Pancreas (tissue), 10 donors: Measurements from ENCODE around the gene FGFBP1. TPM values are rescaled to one million over a fixed set of nuclear protein-coding genes. Genes with fewer than 3 reads are reported as not detected.

Source experiments
- ATAC-seq, 4 donors: fragments of 200-7000 bp; cut with Tn5 transposase; one replicate each; pipeline versions ENCODE4 v1.8.0 to v1.9.1; 2020; ENCODE audit warnings: mild to moderate bottlenecking in 4 of 4, moderate library complexity in 4 of 4
- DNase-seq, 6 donors: peaks; one replicate each; pipeline ENCODE4 v3.0.0-alpha.2; 2020
- FAIRE-seq: peaks from 2 replicates; lab custom pipeline; 2012; peaks lifted over from hg19 to GRCh38; lab: Jason Lieb, UNC
- H3K27ac ChIP-seq, 4 donors: fragments of 200-600 bp; sonication (generic); 1 replicate in 3 of 4; 2 replicates in 1 of 4; pipeline versions ENCODE4 v1.5.0 to v1.8.0; 2020
- H3K27me3 ChIP-seq, 4 donors: fragments of 200-600 bp; one replicate each; pipeline ENCODE4 v1.8.0; 2021
- H3K36me3 ChIP-seq, 3 donors: fragments of 200-600 bp; sonication (generic) in 1 of 3; one replicate each; pipeline versions ENCODE4 v1.5.0 to v1.8.0; 2020 to 2021
- H3K4me1 ChIP-seq, 3 donors: fragments of 200-600 bp; one replicate each; pipeline ENCODE4 v1.8.0; 2021
- H3K4me3 ChIP-seq, 4 donors: fragments of 200-600 bp; sonication (generic) in 2 of 4; one replicate each; pipeline versions ENCODE4 v1.5.0 to v1.8.0; 2020 to 2021
- H3K9me3 ChIP-seq, 4 donors: fragments of 200-600 bp; one replicate each; pipeline ENCODE4 v1.8.0; 2021
- CTCF ChIP-seq, 4 donors: fragments of 200-600 bp; sonication (generic) in 3 of 4; IDR thresholded peaks; one replicate each; pipeline versions ENCODE4 v1.5.0 to v1.8.0; 2021; ENCODE audit warnings: antibody characterized with exemption in 4 of 4
- WGBS, 2 donors: extraction: QIAGEN DNeasy Blood & Tissue Kit; methylation state at CpG; one replicate each; pipeline ENCODE4 v1.1.7; 2013; 5-methylcytosine and 5-hydroxymethylcytosine counted together
- intact Hi-C, 3 donors: fragments of 100-400 bp; cut with DNase I; formaldehyde crosslinking; loops; one replicate each; pipeline versions ENCODE4 v1.11.1 to v1.14.2; 2022
- polyA plus RNA-seq, 2 donors: library from polyadenylated mRNA; stranded (reverse); fragments of 200-250 nt; gene quantifications; one replicate each; pipeline ENCODE4 v1.2.3, GENCODE V29; 2013
- total RNA-seq, 6 donors: library from RNA; stranded (reverse); fragmentation: NEBNext Ultra II Directional in 4 of 6; extraction: Animal tissue kit (Norgen Biotek cat#: 25700) in 4 of 6; gene quantifications; one replicate each; pipeline versions ENCODE4 v1.2.1 to v1.2.4, GENCODE V29; 2021 to 2023
- donor health status: healthy with polysubstance abuse.
- donor health status: DM: no; HTN: no; CAD: no; lungs with moderate emphysema.
- donor health status: DM: no; HTN: no; CAD: no.
- donor health status: control.
- donor health status: control.
- donor health status: Bipolar disorder and iron deficiency.
- donor health status: DM: yes; HTN: yes; CAD: no.
- donor health status: DM: no; HTN: no; CAD: no.
- donor health status: DM: no; HTN: no; CAD: no.
- donor health status: DM: yes; HTN: yes; CAD: no.

The FGFBP1 gene
- total and polyA plus RNA-seq, 8 donors, result 0.09 to 0.26 (median 0.12) TPM; not detected in 3

- H3K4me1 ChIP-seq, result no peaks in the 10 kb centered on the region
- no peak for TF ChIP-seq CTCF (IDR thresholded peaks at IDR 0.05)
- DNase-seq (no peak), ATAC-seq (no peak), FAIRE-seq (no peak)
- 26% methylated on average over 1 of the region's 1 CpG for WGBS, 2 donors
- no peaks in the 10 kb centered on the region for H3K27me3 ChIP-seq
- intact Hi-C loops, result no loop called here
- H3K36me3 ChIP-seq, result no peaks in the 10 kb centered on the region
- H3K27ac ChIP-seq, result no peak overlapping the region
- H3K9me3 ChIP-seq, result no peaks in the 10 kb centered on the region
- H3K4me3 ChIP-seq, result no peak overlapping the region
Measured at GRCh38 chr4:15894393-15894792, 44.1 kb downstream of the FGFBP1 start.

GRCh38 chr4:15893962-15894361, 44.6 kb downstream of the FGFBP1 start:
- FAIRE-seq, result no peak
- H3K27ac ChIP-seq, result no peak overlapping the region
- ATAC-seq, result peak in 1 of 4 donors; percentile 32
- no peak for TF ChIP-seq CTCF (IDR thresholded peaks at IDR 0.05)
- H3K36me3 ChIP-seq, result no peaks in the 10 kb centered on the region
- intact Hi-C loops, result no loop called here
- H3K4me3 ChIP-seq, result no peak overlapping the region
- no peaks in the 10 kb centered on the region for H3K27me3 ChIP-seq
- 61 to 76% methylated on average over 4 of the region's 4 CpGs for WGBS, 2 donors
- no peaks in the 10 kb centered on the region for H3K9me3 ChIP-seq
- H3K4me1 ChIP-seq, result no peaks in the 10 kb centered on the region
- DNase-seq, result no peak

- Histone ChIP-seq H3K27ac (no peak overlapping the region), H3K4me1 (no peaks in the 10 kb centered on the region), H3K27me3 (no peaks in the 10 kb centered on the region), H3K4me3 (no peak overlapping the region), H3K36me3 (no peaks in the 10 kb centered on the region), H3K9me3 (no peaks in the 10 kb centered on the region)
- WGBS, 2 donors, result 38 to 53% methylated on average over 4 of the region's 4 CpGs
- ATAC-seq (no peak), FAIRE-seq (no peak), DNase-seq (no peak)
- TF ChIP-seq CTCF (IDR thresholded peaks at IDR 0.05), result no peak
- intact Hi-C loops, result no loop called here
Measured at GRCh38 chr4:15891312-15891711, 47.2 kb downstream of the FGFBP1 start.

- no peaks in the 10 kb centered on the region for H3K27me3 ChIP-seq
- FAIRE-seq (no peak), DNase-seq (no peak), ATAC-seq (no peak)
- no peaks in the 10 kb centered on the region for H3K36me3 ChIP-seq
- no peak for TF ChIP-seq CTCF (IDR thresholded peaks at IDR 0.05)
- no peaks in the 10 kb centered on the region for H3K4me1 ChIP-seq
- no peak overlapping the region for H3K4me3 ChIP-seq
- intact Hi-C loops, result no loop called here
- H3K9me3 ChIP-seq, result no peaks in the 10 kb centered on the region
- WGBS, 2 donors, result 70 to 88% methylated on average over 4 of the region's 4 CpGs
- H3K27ac ChIP-seq, result no peak overlapping the region
Measured at GRCh38 chr4:15890246-15890829, 48.2 kb downstream of the FGFBP1 start.

- WGBS, 2 donors, result 81 to 82% methylated on average over 9 of the region's 9 CpGs
- FAIRE-seq (no peak), DNase-seq (no peak), ATAC-seq (no peak)
- H3K4me3 ChIP-seq, result no peak overlapping the region
- no peaks in the 10 kb centered on the region for H3K27me3 ChIP-seq
- TF ChIP-seq CTCF (IDR thresholded peaks at IDR 0.05), result no peak
- H3K27ac ChIP-seq, result no peak overlapping the region
- intact Hi-C loops, result loop anchor here in 1 of 3 donors (10.0 kb wide), 1 partner anchor 66 kb away; no protein-coding TSS in a partner anchor
- no peaks in the 10 kb centered on the region for H3K4me1 ChIP-seq
- no peaks in the 10 kb centered on the region for H3K36me3 ChIP-seq
- H3K9me3 ChIP-seq, result no peaks in the 10 kb centered on the region
Measured at GRCh38 chr4:15888515-15888914, 50.0 kb downstream of the FGFBP1 start.
